Left forelimb (tissue), 1 donor: ENCODE data around the gene KCND3.

ENCODE experiments used
- DNase-seq: peaks from one replicate; pipeline ENCODE4 v3.0.0-alpha.2; 2018; ENCODE audit warnings: low spot score

Gene KCND3

GRCh38 chr1:111880881-111881837 lies 108.3 kb downstream of the KCND3 start:
- DNase-seq = peak; percentile 72

DNA sequence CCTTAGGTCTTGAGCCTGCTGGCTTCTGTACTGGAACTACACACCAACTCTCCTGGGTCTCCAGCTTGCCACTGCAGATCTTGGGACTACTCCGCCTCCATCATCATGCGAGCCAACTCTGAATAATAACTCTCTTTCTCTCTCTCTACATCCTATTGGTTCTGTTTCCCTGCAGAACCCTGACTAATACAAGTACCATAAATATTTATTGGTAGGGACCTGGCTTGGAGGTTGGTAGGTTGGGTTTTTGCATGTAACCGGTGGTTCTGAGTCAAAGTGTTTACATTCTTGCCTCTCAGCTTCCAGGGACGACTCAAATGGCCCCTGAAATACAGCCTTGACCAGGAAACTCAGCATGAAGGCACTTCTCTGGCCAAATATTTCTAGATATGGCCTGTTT lies 110.4 kb downstream of the KCND3 start:
- DNase-seq = no peak

- no peak for DNase-seq
Observed at GRCh38 chr1:111878649-111879048, 110.8 kb downstream of the KCND3 start.

- DNase-seq = no peak
Observed at GRCh38 chr1:111878091-111878490, 111.4 kb downstream of the KCND3 start.

- no peak for DNase-seq
Observed at GRCh38 chr1:111876631-111877030, 112.8 kb downstream of the KCND3 start.

GRCh38 chr1:111875640-111876039 lies 113.8 kb downstream of the KCND3 start:
- no peak for DNase-seq

DNA sequence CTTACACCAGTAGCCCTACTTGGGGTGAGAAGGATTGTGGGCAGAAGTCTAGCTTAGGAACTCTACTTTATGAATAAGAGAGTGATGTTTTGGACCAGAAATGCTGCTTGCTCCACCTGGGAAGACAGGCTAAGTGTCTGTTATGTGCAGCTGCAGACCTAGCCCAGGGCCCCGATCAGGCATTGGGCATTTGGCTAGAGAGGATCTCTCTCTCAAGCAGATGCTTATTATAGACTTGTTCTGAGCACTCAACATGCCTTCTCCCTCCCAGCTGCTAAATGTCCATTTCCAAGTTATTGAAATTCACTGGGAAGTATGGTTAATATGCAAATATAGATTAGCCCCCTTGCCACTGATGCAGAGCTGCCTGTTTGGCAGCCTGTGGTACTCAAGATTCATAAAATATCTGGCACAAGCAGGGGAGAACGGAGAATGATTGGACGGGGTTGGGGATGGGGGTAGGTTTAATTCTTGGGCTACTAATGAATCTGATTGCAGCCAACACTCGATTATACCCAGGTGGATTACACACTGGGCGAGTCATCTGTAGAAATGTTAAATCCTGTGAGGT lies 115.9 kb downstream of the KCND3 start:
- DNase-seq = no peak

GRCh38 chr1:111870181-111870580 lies 119.3 kb downstream of the KCND3 start:
- no peak for DNase-seq

DNA sequence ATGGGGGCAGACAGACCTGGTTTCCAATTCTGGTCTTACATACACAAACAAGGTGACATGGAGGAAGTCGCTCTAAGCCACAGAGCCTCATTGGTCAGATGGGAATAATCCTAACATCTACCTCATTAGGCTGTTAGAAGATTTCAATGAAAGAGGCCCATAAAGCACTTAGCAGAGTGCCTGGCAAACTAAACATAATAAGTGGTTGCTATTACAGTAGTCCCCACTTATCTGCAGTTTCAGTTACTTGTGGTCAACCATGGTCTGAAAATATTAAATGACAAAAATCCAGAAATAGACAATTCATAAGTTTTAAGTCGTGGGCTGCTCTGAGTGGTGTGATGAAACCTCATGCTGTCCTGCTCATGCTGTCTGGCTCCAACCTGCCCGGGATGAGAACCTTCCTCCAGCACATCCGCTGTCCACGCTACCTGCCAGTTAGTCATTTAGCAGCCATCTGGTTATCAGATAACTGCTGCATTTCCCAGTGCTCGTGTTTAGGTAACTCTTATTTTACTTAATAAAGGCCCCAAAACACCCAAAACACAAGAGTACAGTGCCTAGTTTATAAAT lies 121.5 kb downstream of the KCND3 start:
- no peak for DNase-seq

DNA sequence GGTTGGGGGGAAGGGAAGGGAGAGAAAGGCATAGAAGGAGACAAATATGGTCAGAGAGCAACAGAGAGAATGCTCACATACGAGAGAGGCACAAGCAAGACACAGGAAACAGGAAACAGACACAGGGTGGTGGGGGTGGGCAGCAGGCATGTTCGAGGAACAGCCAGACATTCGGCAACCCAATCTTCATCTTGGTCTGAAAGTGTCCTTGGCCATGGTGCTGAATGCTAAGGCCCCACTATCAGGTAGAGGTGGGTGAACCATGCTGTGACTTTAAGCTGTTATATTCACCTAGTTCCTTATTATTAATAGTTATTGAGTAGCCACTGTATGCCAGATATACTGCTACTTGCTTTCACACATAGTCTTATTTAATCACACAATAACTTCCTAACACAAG lies 124.6 kb downstream of the KCND3 start:
- DNase-seq = no peak

DNA sequence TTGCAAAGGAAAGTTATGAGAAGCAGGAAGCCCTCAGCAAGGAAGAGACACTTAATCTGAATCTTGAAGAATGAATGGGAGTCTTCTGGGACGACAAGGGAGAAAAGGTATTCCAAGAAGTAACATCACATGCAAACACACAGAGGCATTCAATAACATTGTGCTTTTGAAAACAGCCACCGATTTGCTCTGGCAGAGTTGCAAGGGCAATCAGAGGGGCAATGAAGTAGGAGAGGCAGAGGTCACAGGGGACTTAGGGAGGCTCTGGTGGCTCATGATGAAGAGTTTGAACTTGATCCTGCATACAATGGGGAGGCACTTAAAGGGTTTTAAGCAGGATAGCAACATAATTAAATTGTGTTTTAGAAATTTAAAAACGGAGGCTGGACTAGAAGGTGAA lies 126.1 kb downstream of the KCND3 start:
- no peak for DNase-seq

GRCh38 chr1:111862599-111862998 lies 126.9 kb downstream of the KCND3 start:
- DNase-seq = no peak

DNA sequence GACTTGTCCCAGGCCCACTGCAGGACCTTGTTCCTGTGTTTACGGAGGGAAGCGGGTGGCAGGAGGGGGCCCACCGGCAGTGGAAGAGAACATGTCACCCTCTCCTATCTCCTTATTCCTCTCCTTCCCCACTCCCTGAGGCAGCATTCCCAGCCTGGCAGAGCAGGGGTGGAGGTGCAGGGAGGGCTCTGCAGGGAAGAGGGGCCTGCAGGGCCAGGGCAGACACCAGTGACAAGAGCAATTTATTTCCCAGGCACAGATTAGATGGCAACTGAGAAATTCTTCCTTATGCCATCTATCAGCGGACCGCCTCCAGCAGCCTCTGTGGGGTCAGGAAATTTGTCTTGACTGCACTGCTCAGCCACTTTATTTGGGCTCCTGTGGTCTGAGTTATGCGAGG lies 127.9 kb downstream of the KCND3 start:
- DNase-seq = no peak

- DNase-seq = no peak
Observed at GRCh38 chr1:111857194-111857651, 132.2 kb downstream of the KCND3 start.

GRCh38 chr1:111856411-111857185 lies 132.9 kb downstream of the KCND3 start:
- no peak for DNase-seq

- no peak for DNase-seq
Observed at GRCh38 chr1:111855260-111855659, 134.2 kb downstream of the KCND3 start.

DNA sequence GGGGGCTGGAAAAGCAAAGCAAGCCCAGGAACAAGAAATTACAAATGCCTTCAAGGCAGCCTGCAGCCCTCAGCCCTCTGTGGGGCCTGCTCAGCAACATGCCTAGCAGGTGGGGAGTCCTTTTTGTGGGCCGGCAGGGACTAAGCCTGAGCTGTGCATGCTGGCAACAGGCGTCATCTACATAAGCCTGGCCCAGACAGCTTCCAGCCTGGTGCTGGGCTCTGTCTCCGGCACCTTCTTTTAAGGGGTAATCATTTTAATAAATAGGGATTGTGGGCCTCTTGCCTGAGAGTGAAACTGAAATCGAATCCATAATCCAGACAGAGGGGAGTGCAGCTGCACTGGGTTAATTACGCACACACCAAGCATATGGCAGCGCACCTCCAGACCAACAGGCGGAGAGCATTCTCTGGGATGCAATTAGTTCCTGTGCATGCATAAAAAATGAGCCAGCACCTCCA lies 137.2 kb downstream of the KCND3 start:
- no peak for DNase-seq

DNA sequence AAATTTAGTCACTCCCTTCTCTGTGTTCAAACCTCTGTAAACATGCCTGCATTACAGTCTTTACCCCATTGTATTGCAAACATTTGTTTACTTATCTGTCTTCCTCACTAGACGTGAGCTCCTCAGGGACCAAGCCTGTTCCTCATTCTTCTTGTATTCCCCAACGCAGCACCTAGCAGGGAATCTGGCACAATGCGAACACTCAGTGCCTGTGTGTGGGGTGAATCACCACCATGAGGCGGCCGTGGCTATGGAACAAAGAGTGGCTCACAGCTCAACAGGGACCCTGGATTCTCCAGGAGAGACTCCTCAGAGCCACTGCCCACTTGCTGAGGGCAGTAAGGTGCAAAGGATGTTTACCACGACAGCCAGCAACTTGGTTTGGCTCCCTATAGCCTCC lies 137.9 kb downstream of the KCND3 start:
- DNase-seq = no peak

GRCh38 chr1:111850109-111850508 lies 139.4 kb downstream of the KCND3 start:
- DNase-seq = no peak

- DNase-seq = no peak
Observed at GRCh38 chr1:111848852-111849545, 140.5 kb downstream of the KCND3 start.

DNA sequence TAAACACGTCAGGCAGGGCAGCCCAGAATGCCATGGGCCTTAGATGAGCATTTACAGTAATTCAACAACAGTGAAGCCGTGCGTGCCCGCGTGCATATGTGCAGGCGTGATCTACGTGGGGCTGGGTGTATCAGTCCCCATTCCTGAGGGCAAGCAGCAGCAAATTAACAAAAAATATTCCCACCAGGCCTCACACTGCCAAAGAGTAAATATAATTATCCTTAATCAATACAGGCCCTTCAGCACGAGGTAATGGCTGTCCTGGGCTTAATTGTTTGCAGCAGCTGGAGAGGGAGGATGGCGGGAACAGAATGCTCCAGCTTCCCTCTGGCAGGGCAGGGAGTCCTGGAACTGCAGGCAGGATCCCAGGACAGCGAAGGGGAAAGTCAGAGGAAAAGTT lies 142.0 kb downstream of the KCND3 start:
- DNase-seq = no peak

DNA sequence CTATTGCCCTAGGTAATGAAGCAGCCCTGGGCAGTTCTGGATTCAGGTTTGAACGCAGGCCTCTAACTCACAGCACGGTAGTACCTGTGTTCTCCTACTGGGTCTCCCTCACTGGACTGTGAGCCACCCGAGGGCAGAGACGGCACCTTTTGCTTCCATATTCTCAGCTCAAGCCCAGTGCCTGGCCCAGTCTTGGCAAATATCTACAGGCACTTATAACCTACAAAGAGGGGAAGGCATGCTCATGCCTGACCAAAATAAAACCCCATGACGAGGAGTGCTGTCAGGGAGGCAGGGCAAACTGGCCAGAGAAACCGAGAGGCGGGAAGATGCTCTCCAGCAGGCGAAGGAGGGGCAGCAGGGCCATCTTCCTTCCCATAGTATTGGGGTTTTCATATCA lies 142.6 kb downstream of the KCND3 start:
- no peak for DNase-seq
